GM06990 (cell line): ENCODE results near the gene SETD7.

Experiments used
- DNase-seq: peaks from one replicate; pipeline ENCODE4 v3.0.0-alpha.2; 2011; ENCODE audit not compliant: insufficient read length; ENCODE audit errors: extremely low read depth
- H3K27me3 ChIP-seq: replicated peaks from 2 replicates; pipeline ENCODE4 v1.6.0; 2011; ENCODE audit warnings: low read length; ENCODE audit not compliant: control insufficient read depth, insufficient read depth
- H3K36me3 ChIP-seq: 2 replicates; pipeline ENCODE4 v1.5.1; 2011; ENCODE audit warnings: low read length; ENCODE audit not compliant: control insufficient read depth, insufficient read depth
- H3K4me3 ChIP-seq: replicated peaks from 2 replicates; pipeline ENCODE4 v1.5.1; 2011; ENCODE audit warnings: low read depth, mild to moderate bottlenecking, control low read depth, low read length
- TF ChIP-seq, protein P1 (sequence below): IDR thresholded peaks from 2 replicates; pipeline ENCODE4 v1.5.1; 2011; ENCODE audit warnings: low read length, control low read depth, mild to moderate bottlenecking, inconsistent platforms; ENCODE audit not compliant: insufficient read depth, poor library complexity, severe bottlenecking

Gene SETD7

GRCh38 chr4:139582044-139582443, 26.0 kb upstream of the SETD7 start:
- no peaks in the 10 kb centered on the region for H3K27me3 ChIP-seq
- no peak for DNase-seq
- H3K4me3 ChIP-seq = no peak overlapping the region
- H3K36me3 ChIP-seq = no peaks in the 10 kb centered on the region
- TF ChIP-seq, protein P1, sequence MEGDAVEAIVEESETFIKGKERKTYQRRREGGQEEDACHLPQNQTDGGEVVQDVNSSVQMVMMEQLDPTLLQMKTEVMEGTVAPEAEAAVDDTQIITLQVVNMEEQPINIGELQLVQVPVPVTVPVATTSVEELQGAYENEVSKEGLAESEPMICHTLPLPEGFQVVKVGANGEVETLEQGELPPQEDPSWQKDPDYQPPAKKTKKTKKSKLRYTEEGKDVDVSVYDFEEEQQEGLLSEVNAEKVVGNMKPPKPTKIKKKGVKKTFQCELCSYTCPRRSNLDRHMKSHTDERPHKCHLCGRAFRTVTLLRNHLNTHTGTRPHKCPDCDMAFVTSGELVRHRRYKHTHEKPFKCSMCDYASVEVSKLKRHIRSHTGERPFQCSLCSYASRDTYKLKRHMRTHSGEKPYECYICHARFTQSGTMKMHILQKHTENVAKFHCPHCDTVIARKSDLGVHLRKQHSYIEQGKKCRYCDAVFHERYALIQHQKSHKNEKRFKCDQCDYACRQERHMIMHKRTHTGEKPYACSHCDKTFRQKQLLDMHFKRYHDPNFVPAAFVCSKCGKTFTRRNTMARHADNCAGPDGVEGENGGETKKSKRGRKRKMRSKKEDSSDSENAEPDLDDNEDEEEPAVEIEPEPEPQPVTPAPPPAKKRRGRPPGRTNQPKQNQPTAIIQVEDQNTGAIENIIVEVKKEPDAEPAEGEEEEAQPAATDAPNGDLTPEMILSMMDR = no peak

- no peaks in the 10 kb centered on the region for H3K27me3 ChIP-seq
- no peak for DNase-seq
- no peak overlapping the region for H3K4me3 ChIP-seq
- TF ChIP-seq, protein P1 = no peak
- no peaks in the 10 kb centered on the region for H3K36me3 ChIP-seq
Measured at GRCh38 chr4:139581096-139581495, 25.1 kb upstream of the SETD7 start.

- no peak for DNase-seq
- TF ChIP-seq, protein P1 = no peak
- Histone ChIP-seq H3K27me3 (no peaks in the 10 kb centered on the region), H3K4me3 (no peak overlapping the region), H3K36me3 (no peaks in the 10 kb centered on the region)
Measured at GRCh38 chr4:139576219-139576618, 20.2 kb upstream of the SETD7 start.

- Histone ChIP-seq H3K36me3 (no peaks in the 10 kb centered on the region), H3K27me3 (no peaks in the 10 kb centered on the region), H3K4me3 (no peak overlapping the region)
- TF ChIP-seq, protein P1 = no peak
- DNase-seq = no peak
Measured at GRCh38 chr4:139575072-139575471, 19.1 kb upstream of the SETD7 start.

- TF ChIP-seq, protein P1 = no peak
- DNase-seq = no peak
Measured at GRCh38 chr4:139574641-139575040, 18.6 kb upstream of the SETD7 start.

More at GRCh38 chr4:139574641-139575040, 18.6 kb upstream of the SETD7 start:
- Histone ChIP-seq H3K36me3 (no peaks in the 10 kb centered on the region), H3K4me3 (no peak overlapping the region), H3K27me3 (no peaks in the 10 kb centered on the region)
